Esophagus muscularis mucosa (tissue), 4 donors: Measurements from ENCODE around the gene FMN1. TPM values are rescaled to one million over a fixed set of nuclear protein-coding genes. Genes with fewer than 3 reads are reported as not detected.

Experiments used
- DNase-seq: peaks from one replicate; pipeline ENCODE4 v3.0.0-alpha.2; 2017; ENCODE audit errors: extremely low spot score
- H3K27ac ChIP-seq, 4 donors: fragments of 200-600 bp; sonication (generic); replicated peaks in 1 of 4; 1 replicate in 3 of 4; 2 replicates in 1 of 4; pipeline ENCODE4 v1.5.1; 2016 to 2019; ENCODE audit warnings: mild to moderate bottlenecking in 1 of 4
- H3K27me3 ChIP-seq, 4 donors: fragments of 200-600 bp; sonication (generic); one replicate each; pipeline versions ENCODE4 v1.5.1 to v1.6.0; 2016 to 2019
- H3K36me3 ChIP-seq, 4 donors: fragments of 200-600 bp; sonication (generic); one replicate each; pipeline ENCODE4 v1.5.1; 2016 to 2019
- H3K4me1 ChIP-seq, 4 donors: fragments of 200-600 bp; sonication (generic); one replicate each; pipeline ENCODE4 v1.5.1; 2016 to 2019
- H3K4me3 ChIP-seq, 4 donors: fragments of 200-600 bp; sonication (generic); 1 replicate in 2 of 4; 2 replicates in 2 of 4; pipeline ENCODE4 v1.5.1; 2016 to 2019; ENCODE audit warnings: mild to moderate bottlenecking in 4 of 4, moderate library complexity in 1 of 4
- H3K9me3 ChIP-seq, 4 donors: fragments of 200-600 bp; sonication (generic); 1 replicate in 3 of 4; 2 replicates in 1 of 4; pipeline ENCODE4 v1.5.1; 2016 to 2019
- EP300 ChIP-seq: sonication (generic); formaldehyde crosslinking; IDR thresholded peaks from one replicate; pipeline ENCODE4 v1.6.1; 2017; ENCODE audit warnings: antibody characterized with exemption
- POLR2A ChIP-seq: fragments of 450-650 bp; IDR thresholded peaks from one replicate; pipeline ENCODE4 v1.6.1; 2017; ENCODE audit warnings: antibody characterized with exemption, moderate library complexity, mild to moderate bottlenecking, low read depth
- POLR2AphosphoS5 ChIP-seq, 2 donors: sonication (generic); formaldehyde crosslinking; IDR thresholded peaks; one replicate each; pipeline ENCODE4 v1.6.1; 2017; ENCODE audit warnings: antibody characterized with exemption in 2 of 2
- WGBS: methylation state at CpG from one replicate; pipeline ENCODE4 v1.1.5; 2018; 5-methylcytosine and 5-hydroxymethylcytosine counted together
- intact Hi-C: fragments of 100-400 bp; cut with DNase I; formaldehyde crosslinking; loops from one replicate; pipeline ENCODE4 v1.15.1; 2023
- total RNA-seq, 4 donors: library from RNA; depleted of rRNA; stranded (reverse); fragments of >200 nt; gene quantifications; one replicate each; pipeline versions ENCODE4 v1.1.0 to v1.2.1, GENCODE V29; 2016
- TF ChIP-seq, protein P1 (sequence below), 3 experiments: fragments of 200-600 bp in 2 of 3; fragments of 450-650 bp in 1 of 3; sonication (generic) in 2 of 3; IDR thresholded peaks; one replicate each; pipeline ENCODE4 v1.5.1; 2017 to 2019; ENCODE audit warnings: antibody characterized with exemption in 3 of 3, mild to moderate bottlenecking in 2 of 3, moderate library complexity in 1 of 3

FMN1 gene
- total RNA-seq, 4 donors from 2014 or later, result 4.8 to 12.5 (median 8.6) TPM

DNA sequence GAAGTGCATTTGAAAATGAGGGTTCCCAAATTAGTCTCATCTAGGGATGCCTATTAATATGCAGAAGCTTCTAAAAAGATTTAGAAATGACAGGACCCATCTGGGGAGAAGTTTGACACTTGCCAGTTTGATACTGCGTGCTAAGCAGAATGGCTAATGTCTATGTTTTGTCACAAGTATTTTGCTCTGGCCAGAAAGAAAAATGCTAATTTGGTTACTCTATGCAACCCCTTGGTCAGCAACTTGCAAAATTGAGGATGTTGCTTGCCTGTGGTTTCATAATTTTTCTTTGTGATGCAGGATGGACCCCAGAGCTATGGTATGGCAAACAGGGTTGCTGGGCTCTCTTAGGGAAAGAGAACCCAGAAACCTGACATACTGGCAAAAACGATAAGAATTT, 148.2 kb downstream of the FMN1 start:
- DNase-seq, result no peak
- no peak for TF ChIP-seq EP300
- no peak for TF ChIP-seq POLR2AphosphoS5 (IDR thresholded peaks at IDR 0.05)
- TF ChIP-seq POLR2A, result no peak
- TF ChIP-seq, protein P1, sequence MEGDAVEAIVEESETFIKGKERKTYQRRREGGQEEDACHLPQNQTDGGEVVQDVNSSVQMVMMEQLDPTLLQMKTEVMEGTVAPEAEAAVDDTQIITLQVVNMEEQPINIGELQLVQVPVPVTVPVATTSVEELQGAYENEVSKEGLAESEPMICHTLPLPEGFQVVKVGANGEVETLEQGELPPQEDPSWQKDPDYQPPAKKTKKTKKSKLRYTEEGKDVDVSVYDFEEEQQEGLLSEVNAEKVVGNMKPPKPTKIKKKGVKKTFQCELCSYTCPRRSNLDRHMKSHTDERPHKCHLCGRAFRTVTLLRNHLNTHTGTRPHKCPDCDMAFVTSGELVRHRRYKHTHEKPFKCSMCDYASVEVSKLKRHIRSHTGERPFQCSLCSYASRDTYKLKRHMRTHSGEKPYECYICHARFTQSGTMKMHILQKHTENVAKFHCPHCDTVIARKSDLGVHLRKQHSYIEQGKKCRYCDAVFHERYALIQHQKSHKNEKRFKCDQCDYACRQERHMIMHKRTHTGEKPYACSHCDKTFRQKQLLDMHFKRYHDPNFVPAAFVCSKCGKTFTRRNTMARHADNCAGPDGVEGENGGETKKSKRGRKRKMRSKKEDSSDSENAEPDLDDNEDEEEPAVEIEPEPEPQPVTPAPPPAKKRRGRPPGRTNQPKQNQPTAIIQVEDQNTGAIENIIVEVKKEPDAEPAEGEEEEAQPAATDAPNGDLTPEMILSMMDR (IDR thresholded peaks at IDR 0.05), result no peak
- H3K27ac ChIP-seq, result no peak overlapping the region
- peaks cover 0 to 5% (median 0%) of the 10 kb centered on the region in 4 donors for H3K4me1 ChIP-seq
- no peaks in the 10 kb centered on the region for H3K36me3 ChIP-seq
- no peaks in the 10 kb centered on the region for H3K27me3 ChIP-seq
- no peak overlapping the region for H3K4me3 ChIP-seq
- intact Hi-C loops, result no loop called here
- H3K9me3 ChIP-seq, result peaks cover 0 to 11% (median 6%) of the 10 kb centered on the region in 4 donors
- 91% methylated on average over 2 of the region's 2 CpGs for WGBS

DNA sequence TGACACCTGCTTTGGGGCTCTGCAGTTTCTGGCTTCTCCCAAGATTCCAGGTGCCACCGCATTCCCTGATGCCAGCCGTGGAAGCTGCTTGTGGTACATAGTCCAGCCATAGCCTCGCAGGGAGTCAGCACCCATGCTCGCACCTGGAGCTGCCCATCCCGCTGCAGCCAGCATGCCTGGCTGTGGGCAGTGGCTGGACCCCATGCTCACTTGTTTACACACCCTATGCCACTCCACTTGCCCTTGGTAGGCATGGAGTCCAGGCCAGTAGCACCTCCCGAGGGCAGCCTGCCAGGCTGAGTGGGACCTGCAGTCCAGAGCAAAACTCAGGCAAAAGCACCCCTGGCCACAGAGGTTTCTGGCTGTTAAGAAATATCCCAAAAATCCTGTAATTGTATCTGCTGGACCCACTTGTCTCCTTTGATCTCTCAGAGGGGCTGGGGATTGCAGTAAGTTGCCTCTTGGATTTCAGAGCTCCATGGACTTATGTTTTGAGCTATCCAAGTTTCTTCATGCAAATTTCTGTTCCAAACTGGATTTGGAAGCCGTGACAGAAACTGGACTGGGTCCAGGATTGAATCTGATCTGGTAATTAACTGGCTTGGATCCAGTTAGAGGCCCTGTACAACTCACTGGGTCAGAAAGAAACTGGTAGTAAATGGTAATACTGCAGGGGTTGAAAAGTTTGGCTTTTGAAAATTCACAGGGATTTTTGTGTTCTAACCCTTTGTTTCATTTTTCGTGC, 149.3 kb downstream of the FMN1 start:
- 32% methylated on average over 2 of the region's 8 CpGs for WGBS
- DNase-seq, result no peak
- TF ChIP-seq POLR2AphosphoS5 (IDR thresholded peaks at IDR 0.05), result no peak
- TF ChIP-seq, protein P1 (IDR thresholded peaks at IDR 0.05), result no peak
- no peak for TF ChIP-seq EP300
- no peak for TF ChIP-seq POLR2A
- Histone ChIP-seq H3K36me3 (no peaks in the 10 kb centered on the region), H3K9me3 (peaks cover 0 to 11% (median 6%) of the 10 kb centered on the region in 4 donors), H3K4me3 (no peak overlapping the region), H3K4me1 (peaks cover 0 to 5% (median 0%) of the 10 kb centered on the region in 4 donors), H3K27me3 (no peaks in the 10 kb centered on the region), H3K27ac (no peak overlapping the region)
- intact Hi-C loops, result no loop called here

DNA sequence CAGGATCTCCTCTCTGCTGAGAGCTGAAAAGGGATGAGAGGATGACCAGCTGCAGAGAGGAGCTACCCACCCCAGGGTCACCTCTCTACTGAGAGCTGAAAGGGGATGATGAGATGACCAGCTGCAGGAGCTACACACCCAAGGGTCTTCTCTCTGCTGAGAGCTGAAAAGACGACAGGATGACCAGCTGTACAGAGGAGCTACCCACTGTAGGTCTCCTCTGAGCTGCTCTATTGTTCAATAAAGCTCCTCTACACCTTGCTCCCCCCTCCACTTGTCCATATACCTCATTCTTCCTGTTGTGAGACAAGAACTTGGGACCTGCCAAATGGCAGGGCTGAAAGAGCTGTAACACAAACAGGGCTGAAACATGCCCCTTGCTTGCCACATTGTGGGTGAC, 149.9 kb downstream of the FMN1 start:
- Histone ChIP-seq H3K4me1 (peaks cover 0 to 5% (median 0%) of the 10 kb centered on the region in 4 donors), H3K36me3 (no peaks in the 10 kb centered on the region), H3K27ac (no peak overlapping the region), H3K9me3 (peaks cover 0 to 11% (median 6%) of the 10 kb centered on the region in 4 donors), H3K4me3 (no peak overlapping the region), H3K27me3 (no peaks in the 10 kb centered on the region)
- no peak for TF ChIP-seq POLR2AphosphoS5 (IDR thresholded peaks at IDR 0.05)
- TF ChIP-seq, protein P1 (IDR thresholded peaks at IDR 0.05), result no peak
- TF ChIP-seq EP300, result no peak
- WGBS, result 75% methylated on average over 1 of the region's 1 CpG
- intact Hi-C loops, result no loop called here
- DNase-seq, result no peak

DNA sequence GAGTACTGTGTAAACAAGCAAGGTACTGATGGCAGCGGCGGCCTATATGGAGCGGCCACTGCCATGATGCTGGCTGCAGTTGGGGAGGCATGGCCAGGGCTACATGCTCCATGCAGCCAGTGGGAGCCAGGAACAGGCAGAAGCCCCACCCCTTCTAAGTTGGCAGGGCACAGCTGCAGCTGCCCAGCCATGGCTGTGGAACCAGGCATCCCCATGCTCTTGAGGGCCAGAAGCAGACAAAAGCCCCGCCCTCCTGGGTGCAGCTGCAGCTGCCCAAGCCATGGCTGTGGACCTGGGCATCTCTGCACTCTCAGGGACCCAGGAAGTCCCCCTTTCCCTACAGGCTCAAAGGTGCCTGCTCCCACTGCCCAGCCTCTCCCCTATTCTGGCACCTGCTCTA, 150.9 kb downstream of the FMN1 start:
- no peaks in the 10 kb centered on the region for H3K36me3 ChIP-seq
- H3K27me3 ChIP-seq, result no peaks in the 10 kb centered on the region
- H3K9me3 ChIP-seq, result peaks cover 0 to 11% (median 6%) of the 10 kb centered on the region in 4 donors
- H3K27ac ChIP-seq, result no peak overlapping the region
- 97% methylated on average over 3 of the region's 4 CpGs for WGBS
- H3K4me1 ChIP-seq, result peaks cover 0 to 5% (median 0%) of the 10 kb centered on the region in 4 donors
- intact Hi-C loops, result no loop called here
- TF ChIP-seq, protein P1 (IDR thresholded peaks at IDR 0.05), result no peak
- TF ChIP-seq POLR2A (no peak), POLR2AphosphoS5 (IDR thresholded peaks at IDR 0.05) (no peak), EP300 (no peak)
- H3K4me3 ChIP-seq, result no peak overlapping the region
- no peak for DNase-seq
